ENCODE measurements around the gene MME. TPM values are rescaled to one million over a fixed set of nuclear protein-coding genes. Genes with fewer than 3 reads are reported as not detected.

Gene MME
- total RNA-seq (16.1 TPM), polyA plus RNA-seq (ENCODE audit: insufficient read depth in 1 of 8, insufficient read length in 8 of 8, low replicate concordance in 1 of 8) (10 to 100 TPM in 5 of 8 donors, 1 to 10 TPM in 3; 9.4 to 25.1 (median 13.2) TPM)
- long read RNA-seq, donor 1, result 0 reads
- long read RNA-seq, donor 2, result 0 reads
- long read RNA-seq, donor 3, full-length matches to known transcripts, result 3 of 3 reads
- long read RNA-seq, donor 3, partial matches to known transcripts, result 0 of 3 reads
- long read RNA-seq, donor 3, other reads (novel, unspliced or antisense), result 0 of 3 reads
- long read RNA-seq, donor 4, full-length matches to known transcripts, result 2 of 2 reads
- long read RNA-seq, donor 4, partial matches to known transcripts, result 0 of 2 reads
- long read RNA-seq, donor 4, other reads (novel, unspliced or antisense), result 0 of 2 reads
- long read RNA-seq, donor 5, full-length matches to known transcripts, result 4 of 4 reads
- long read RNA-seq, donor 5, partial matches to known transcripts, result 0 of 4 reads
- long read RNA-seq, donor 5, other reads (novel, unspliced or antisense), result 0 of 4 reads
- long read RNA-seq, donor 6, result 0 reads
- long read RNA-seq, donor 7, full-length matches to known transcripts, result 2 of 2 reads
- long read RNA-seq, donor 7, partial matches to known transcripts, result 0 of 2 reads
- long read RNA-seq, donor 7, other reads (novel, unspliced or antisense), result 0 of 2 reads
- long read RNA-seq, donor 8, full-length matches to known transcripts, result 1 of 1 reads
- long read RNA-seq, donor 8, partial matches to known transcripts, result 0 of 1 reads
- long read RNA-seq, donor 8, other reads (novel, unspliced or antisense), result 0 of 1 reads
- long read RNA-seq, donor 9, result 0 reads
- long read RNA-seq, donor 10, full-length matches to known transcripts, result 1 of 1 reads
- long read RNA-seq, donor 10, partial matches to known transcripts, result 0 of 1 reads
- long read RNA-seq, donor 10, other reads (novel, unspliced or antisense), result 0 of 1 reads
- long read RNA-seq, donor 11, full-length matches to known transcripts, result 1 of 1 reads
- long read RNA-seq, donor 11, partial matches to known transcripts, result 0 of 1 reads
- long read RNA-seq, donor 11, other reads (novel, unspliced or antisense), result 0 of 1 reads

- Histone ChIP-seq H3K27me3 (ENCODE audit: control insufficient read depth, insufficient read depth, low read length) (peaks cover 30% of the 10 kb centered on the region), H3K4me1 (ENCODE audit: control insufficient read depth, insufficient read depth, low read length) (peaks cover 5% of the 10 kb centered on the region), H3K36me3 (ENCODE audit: control insufficient read depth, insufficient read depth, low read length) (no peaks in the 10 kb centered on the region), H3K9me3 (replicated peaks; ENCODE audit: control insufficient read depth, low read depth, low read length) (no peaks in the 10 kb centered on the region), H3K4me3 (ENCODE audit: low read length) (peak within 1 kb of the TSS; percentile 55), H3K27ac (ENCODE audit: low read length) (no peak within 1 kb of the TSS)
- WGBS (ENCODE audit: insufficient coverage), result 0% methylated on average over 45 of the region's 51 CpGs
- peak; percentile 40 for DNase-seq
These were observed at the start of gene MME for GRCh38 chr3:155079746-155080487. Gene MME (plus strand): TSS chr3:155080319. CDS start chr3:155084168, 3,849 bp downstream.

- H3K36me3 ChIP-seq (ENCODE audit: control insufficient read depth, insufficient read depth, low read length), result no peaks in the 10 kb centered on the region
- H3K27ac ChIP-seq (ENCODE audit: low read length), result no peak overlapping the region
- H3K9me3 ChIP-seq (replicated peaks; ENCODE audit: control insufficient read depth, low read depth, low read length), result no peaks in the 10 kb centered on the region
- no peaks in the 10 kb centered on the region for H3K27me3 ChIP-seq (ENCODE audit: control insufficient read depth, insufficient read depth, low read length)
- DNase-seq, result peak; percentile 1
- H3K4me3 ChIP-seq (ENCODE audit: low read length), result no peak overlapping the region
- no peaks in the 10 kb centered on the region for H3K4me1 ChIP-seq (ENCODE audit: control insufficient read depth, insufficient read depth, low read length)
These were observed 48.9 kb upstream of the MME start for GRCh38 chr3:155031186-155031585.

- DNase-seq, result peak; percentile 9
- Histone ChIP-seq H3K27me3 (ENCODE audit: control insufficient read depth, insufficient read depth, low read length) (no peaks in the 10 kb centered on the region), H3K4me1 (ENCODE audit: control insufficient read depth, insufficient read depth, low read length) (no peaks in the 10 kb centered on the region), H3K36me3 (ENCODE audit: control insufficient read depth, insufficient read depth, low read length) (no peaks in the 10 kb centered on the region), H3K4me3 (ENCODE audit: low read length) (no peak overlapping the region), H3K27ac (ENCODE audit: low read length) (no peak overlapping the region), H3K9me3 (replicated peaks; ENCODE audit: control insufficient read depth, low read depth, low read length) (no peaks in the 10 kb centered on the region)
These were observed 47.2 kb upstream of the MME start for GRCh38 chr3:155032918-155033317.

- Histone ChIP-seq H3K27ac (ENCODE audit: low read length) (no peak overlapping the region), H3K4me1 (ENCODE audit: control insufficient read depth, insufficient read depth, low read length) (no peaks in the 10 kb centered on the region), H3K27me3 (ENCODE audit: control insufficient read depth, insufficient read depth, low read length) (no peaks in the 10 kb centered on the region), H3K9me3 (replicated peaks; ENCODE audit: control insufficient read depth, low read depth, low read length) (no peaks in the 10 kb centered on the region), H3K36me3 (ENCODE audit: control insufficient read depth, insufficient read depth, low read length) (no peaks in the 10 kb centered on the region), H3K4me3 (ENCODE audit: low read length) (no peak overlapping the region)
- no CpG with 5 or more reads among the region's 4 CpGs for WGBS (ENCODE audit: insufficient coverage)
- DNase-seq, result no peak
These were observed 45.3 kb upstream of the MME start for GRCh38 chr3:155034786-155035185.

GRCh38 chr3:155035553-155035952 is 44.6 kb upstream of the MME start:
- Histone ChIP-seq H3K4me3 (ENCODE audit: low read length) (no peak overlapping the region), H3K27ac (ENCODE audit: low read length) (no peak overlapping the region), H3K27me3 (ENCODE audit: control insufficient read depth, insufficient read depth, low read length) (no peaks in the 10 kb centered on the region), H3K4me1 (ENCODE audit: control insufficient read depth, insufficient read depth, low read length) (no peaks in the 10 kb centered on the region), H3K36me3 (ENCODE audit: control insufficient read depth, insufficient read depth, low read length) (no peaks in the 10 kb centered on the region), H3K9me3 (replicated peaks; ENCODE audit: control insufficient read depth, low read depth, low read length) (no peaks in the 10 kb centered on the region)
- WGBS (ENCODE audit: insufficient coverage), result 86% methylated on average over 2 of the region's 2 CpGs
- DNase-seq, result no peak

- Histone ChIP-seq H3K4me3 (ENCODE audit: low read length) (no peak overlapping the region), H3K27me3 (ENCODE audit: control insufficient read depth, insufficient read depth, low read length) (no peaks in the 10 kb centered on the region), H3K27ac (ENCODE audit: low read length) (no peak overlapping the region), H3K36me3 (ENCODE audit: control insufficient read depth, insufficient read depth, low read length) (no peaks in the 10 kb centered on the region), H3K4me1 (ENCODE audit: control insufficient read depth, insufficient read depth, low read length) (no peaks in the 10 kb centered on the region), H3K9me3 (replicated peaks; ENCODE audit: control insufficient read depth, low read depth, low read length) (no peaks in the 10 kb centered on the region)
- DNase-seq, result no peak
- 84% methylated on average over 3 of the region's 5 CpGs for WGBS (ENCODE audit: insufficient coverage)
These were observed 42.5 kb upstream of the MME start for GRCh38 chr3:155037508-155038202.

GRCh38 chr3:155038203-155038554 is 41.9 kb upstream of the MME start:
- Histone ChIP-seq H3K4me3 (ENCODE audit: low read length) (no peak overlapping the region), H3K27ac (ENCODE audit: low read length) (no peak overlapping the region), H3K9me3 (replicated peaks; ENCODE audit: control insufficient read depth, low read depth, low read length) (no peaks in the 10 kb centered on the region), H3K27me3 (ENCODE audit: control insufficient read depth, insufficient read depth, low read length) (no peaks in the 10 kb centered on the region), H3K36me3 (ENCODE audit: control insufficient read depth, insufficient read depth, low read length) (no peaks in the 10 kb centered on the region), H3K4me1 (ENCODE audit: control insufficient read depth, insufficient read depth, low read length) (no peaks in the 10 kb centered on the region)
- no peak for DNase-seq
- WGBS (ENCODE audit: insufficient coverage), result 80% methylated on average over 1 of the region's 2 CpGs

- no peak overlapping the region for H3K4me3 ChIP-seq (ENCODE audit: low read length)
- DNase-seq, result no peak
- H3K9me3 ChIP-seq (replicated peaks; ENCODE audit: control insufficient read depth, low read depth, low read length), result peaks cover under 1% of the 10 kb centered on the region
- no peaks in the 10 kb centered on the region for H3K27me3 ChIP-seq (ENCODE audit: control insufficient read depth, insufficient read depth, low read length)
- H3K36me3 ChIP-seq (ENCODE audit: control insufficient read depth, insufficient read depth, low read length), result no peaks in the 10 kb centered on the region
- H3K27ac ChIP-seq (ENCODE audit: low read length), result no peak overlapping the region
- no peaks in the 10 kb centered on the region for H3K4me1 ChIP-seq (ENCODE audit: control insufficient read depth, insufficient read depth, low read length)
These were observed 33.2 kb upstream of the MME start for GRCh38 chr3:155046935-155047334.

GRCh38 chr3:155047672-155048071 is 32.4 kb upstream of the MME start:
- no CpG with 5 or more reads among the region's 3 CpGs for WGBS (ENCODE audit: insufficient coverage)
- no peaks in the 10 kb centered on the region for H3K4me1 ChIP-seq (ENCODE audit: control insufficient read depth, insufficient read depth, low read length)

More at GRCh38 chr3:155047672-155048071, 32.4 kb upstream of the MME start:
- H3K27me3 ChIP-seq (ENCODE audit: control insufficient read depth, insufficient read depth, low read length), result no peaks in the 10 kb centered on the region
- H3K36me3 ChIP-seq (ENCODE audit: control insufficient read depth, insufficient read depth, low read length), result no peaks in the 10 kb centered on the region
- peaks cover 7% of the 10 kb centered on the region for H3K9me3 ChIP-seq (replicated peaks; ENCODE audit: control insufficient read depth, low read depth, low read length)
- no peak for DNase-seq
- no peak overlapping the region for H3K4me3 ChIP-seq (ENCODE audit: low read length)
- H3K27ac ChIP-seq (ENCODE audit: low read length), result no peak overlapping the region
